GM18520 (cell line): ENCODE results near the gene PLAC9.

ENCODE experiments used
- ATAC-seq: cut with Tn5 transposase; IDR thresholded peaks from one replicate; pipeline ENCODE4 v1.9.1; 2021; ENCODE audit not compliant: unreplicated experiment

The PLAC9 gene

DNA sequence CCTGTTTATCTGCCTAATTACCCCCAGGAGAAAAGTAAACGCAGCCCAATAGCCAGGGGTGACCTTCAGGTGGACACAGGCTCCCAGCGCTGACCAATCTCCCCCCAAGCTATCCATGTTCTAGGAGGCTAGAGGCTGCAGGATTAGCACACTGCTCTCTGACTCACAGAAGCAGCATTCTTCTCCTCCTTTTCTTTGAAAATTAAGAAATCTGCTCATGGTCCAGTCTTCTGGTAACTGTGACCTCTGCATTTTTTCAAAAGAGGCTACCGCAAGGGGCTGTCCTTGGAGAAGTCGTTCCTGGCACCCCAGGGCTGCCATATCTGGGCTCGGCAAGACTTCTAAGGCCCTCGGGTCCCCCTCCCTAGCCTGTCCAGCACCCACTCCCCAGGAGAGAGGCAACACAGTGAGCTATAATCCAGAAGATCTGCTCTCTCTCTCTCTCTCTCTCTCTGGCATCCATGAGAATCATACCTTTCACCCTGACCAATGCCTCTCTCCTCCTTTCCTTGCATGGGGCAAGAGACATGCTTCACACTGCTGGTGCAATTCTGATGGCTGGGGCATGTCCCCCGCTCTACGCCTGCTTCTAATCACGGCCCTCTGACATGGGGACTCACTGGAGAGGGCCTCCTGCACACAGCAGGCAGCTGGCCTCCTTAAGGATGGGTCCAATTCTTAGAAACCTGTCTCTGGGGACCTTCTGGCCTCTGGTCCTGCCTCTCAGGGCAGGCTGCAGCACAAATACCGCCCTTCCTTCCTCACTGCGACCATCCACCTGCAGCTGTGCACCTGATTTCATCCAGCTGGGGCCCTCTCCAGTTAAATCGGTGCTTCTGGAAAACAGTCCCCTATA lies 45.5 kb downstream of the PLAC9 start:
- no peak for ATAC-seq

DNA sequence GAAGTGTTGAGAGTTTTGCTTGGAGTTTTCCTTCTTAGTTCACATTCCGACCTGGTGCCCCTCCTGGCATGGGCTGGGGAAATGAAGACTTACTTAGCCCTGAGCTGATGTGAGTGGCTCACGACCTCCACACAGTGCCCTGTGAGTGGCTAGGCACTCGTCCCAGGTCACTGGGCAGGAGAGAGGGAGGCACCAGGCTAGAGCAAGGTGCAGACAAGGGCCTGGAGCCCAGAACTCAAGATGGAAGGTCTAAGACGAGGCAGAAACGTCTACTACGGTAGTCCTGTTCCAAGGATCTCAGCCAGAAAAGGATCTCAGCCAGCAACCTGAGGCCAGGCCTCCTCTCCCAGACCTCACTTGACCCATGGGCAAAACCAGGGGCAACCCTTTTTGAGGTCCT lies 50.5 kb downstream of the PLAC9 start:
- no peak for ATAC-seq

DNA sequence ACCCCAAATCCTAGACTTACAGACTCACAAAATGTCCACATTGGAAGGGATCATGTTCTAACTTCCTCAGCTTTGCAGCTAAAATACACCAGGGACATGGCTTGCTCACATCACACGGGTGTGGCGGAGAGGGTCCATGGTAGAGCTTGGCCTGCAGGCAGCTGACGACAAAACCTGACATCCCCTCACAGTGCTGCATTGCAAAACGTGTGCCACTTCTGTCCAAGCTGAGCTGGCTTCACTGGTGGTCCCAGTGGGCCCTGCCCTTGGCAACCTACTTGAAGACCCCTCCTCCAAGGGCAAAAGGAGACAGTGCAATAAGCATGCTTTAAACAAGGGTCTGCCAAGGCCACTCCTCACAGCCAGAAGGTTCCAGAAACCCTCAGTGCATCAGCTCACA lies 50.9 kb downstream of the PLAC9 start:
- no peak for ATAC-seq

DNA sequence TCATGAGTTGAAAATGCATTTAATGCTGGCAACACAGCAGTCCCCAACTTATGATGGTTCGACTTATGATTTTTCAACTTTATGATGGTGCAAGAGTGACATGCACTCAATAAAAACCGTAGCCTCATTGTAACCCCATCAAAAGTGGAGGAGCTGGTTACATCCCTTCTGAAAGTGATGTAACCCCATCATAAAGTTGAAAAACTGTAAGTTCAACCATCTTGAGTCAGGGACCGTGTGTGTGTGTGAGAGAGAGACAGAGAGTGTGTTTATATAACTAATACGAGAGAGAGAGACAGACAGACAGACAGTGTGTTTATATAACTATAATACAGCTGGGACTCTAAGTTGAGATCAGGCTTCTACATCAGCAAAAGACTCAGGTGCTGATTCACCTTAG lies 51.8 kb downstream of the PLAC9 start:
- ATAC-seq, result no peak

DNA sequence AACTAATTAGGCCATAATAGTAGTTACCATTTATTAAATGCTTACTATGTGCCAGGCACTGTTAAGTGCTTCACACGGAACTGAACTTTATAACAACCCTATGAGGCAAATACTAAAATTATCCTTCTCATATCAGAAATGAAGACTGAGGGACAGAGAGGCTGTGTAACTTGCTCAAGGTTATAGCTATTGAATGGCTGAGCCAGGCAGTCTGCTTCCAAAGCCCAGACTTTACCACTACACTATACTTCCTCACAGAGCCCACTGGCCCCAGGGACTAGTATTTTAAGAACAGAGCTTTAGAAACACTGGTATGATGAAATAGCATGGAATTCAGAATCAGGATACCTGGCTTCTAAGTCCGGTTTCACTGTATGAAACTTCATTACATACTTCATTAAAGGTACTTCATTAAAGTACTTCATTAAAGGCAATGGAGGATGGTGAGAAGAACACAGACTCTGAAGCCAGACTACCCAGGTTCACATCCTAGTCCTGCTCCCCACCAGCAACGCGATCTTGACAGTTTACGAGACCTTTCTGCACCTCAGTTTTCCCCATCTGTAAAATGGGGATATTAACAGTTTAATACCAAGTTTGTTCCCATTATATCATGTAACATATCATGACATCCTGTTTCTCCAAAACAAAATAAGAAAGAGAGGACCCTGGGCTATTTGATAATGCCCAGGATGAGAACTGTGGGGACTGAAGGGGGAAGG lies 53.2 kb downstream of the PLAC9 start:
- no peak for ATAC-seq

DNA sequence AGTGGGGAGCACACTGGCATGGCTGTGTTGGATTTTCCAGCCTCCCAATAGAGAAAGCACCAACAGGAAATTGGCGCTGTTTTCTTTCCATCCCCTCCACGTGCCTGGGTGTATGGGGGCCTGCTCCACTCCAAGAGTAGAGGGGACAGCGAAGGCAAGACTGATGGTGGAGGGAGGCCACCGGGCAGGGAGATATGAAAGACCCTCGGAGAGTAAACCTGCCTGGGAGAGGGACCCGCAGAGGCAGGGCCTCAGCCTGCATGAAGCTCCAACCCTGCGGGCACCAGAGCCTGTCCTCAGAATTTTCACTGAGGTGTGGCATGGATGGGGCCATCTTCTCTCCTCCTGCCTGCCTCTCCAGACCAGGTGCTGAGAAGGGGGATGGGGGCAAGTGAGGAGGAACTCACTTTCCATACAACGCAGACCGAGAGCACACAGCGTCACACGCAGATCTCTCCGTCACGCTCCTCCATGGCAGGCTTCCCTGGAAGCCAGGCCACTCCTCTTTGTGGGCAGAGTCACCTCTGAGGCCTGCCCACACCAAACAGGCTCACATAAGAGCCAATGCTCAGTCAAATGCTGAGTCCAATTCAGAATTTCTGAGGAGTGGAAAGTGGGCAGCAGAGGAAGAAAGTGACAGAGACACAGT lies 54.0 kb downstream of the PLAC9 start:
- ATAC-seq, result no peak

DNA sequence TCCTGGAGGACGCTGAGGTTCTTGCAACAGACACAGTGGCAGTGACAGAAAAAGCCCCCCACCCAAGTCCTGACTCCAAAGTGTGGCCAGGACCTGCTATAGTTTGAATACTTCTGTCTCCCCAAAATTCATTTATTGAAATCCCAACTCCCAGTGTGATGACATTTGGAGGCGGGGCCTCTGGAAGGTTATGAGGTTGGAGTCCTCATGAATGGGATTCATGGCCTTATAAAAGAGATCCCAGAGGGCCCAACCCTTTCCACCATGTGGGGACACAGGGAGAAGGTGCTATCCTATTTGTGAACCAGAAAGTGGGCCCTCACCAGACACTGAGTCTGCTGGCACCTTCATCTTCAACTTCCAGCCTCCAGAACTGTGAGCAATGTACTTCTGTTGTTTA lies 54.5 kb downstream of the PLAC9 start:
- no peak for ATAC-seq

DNA sequence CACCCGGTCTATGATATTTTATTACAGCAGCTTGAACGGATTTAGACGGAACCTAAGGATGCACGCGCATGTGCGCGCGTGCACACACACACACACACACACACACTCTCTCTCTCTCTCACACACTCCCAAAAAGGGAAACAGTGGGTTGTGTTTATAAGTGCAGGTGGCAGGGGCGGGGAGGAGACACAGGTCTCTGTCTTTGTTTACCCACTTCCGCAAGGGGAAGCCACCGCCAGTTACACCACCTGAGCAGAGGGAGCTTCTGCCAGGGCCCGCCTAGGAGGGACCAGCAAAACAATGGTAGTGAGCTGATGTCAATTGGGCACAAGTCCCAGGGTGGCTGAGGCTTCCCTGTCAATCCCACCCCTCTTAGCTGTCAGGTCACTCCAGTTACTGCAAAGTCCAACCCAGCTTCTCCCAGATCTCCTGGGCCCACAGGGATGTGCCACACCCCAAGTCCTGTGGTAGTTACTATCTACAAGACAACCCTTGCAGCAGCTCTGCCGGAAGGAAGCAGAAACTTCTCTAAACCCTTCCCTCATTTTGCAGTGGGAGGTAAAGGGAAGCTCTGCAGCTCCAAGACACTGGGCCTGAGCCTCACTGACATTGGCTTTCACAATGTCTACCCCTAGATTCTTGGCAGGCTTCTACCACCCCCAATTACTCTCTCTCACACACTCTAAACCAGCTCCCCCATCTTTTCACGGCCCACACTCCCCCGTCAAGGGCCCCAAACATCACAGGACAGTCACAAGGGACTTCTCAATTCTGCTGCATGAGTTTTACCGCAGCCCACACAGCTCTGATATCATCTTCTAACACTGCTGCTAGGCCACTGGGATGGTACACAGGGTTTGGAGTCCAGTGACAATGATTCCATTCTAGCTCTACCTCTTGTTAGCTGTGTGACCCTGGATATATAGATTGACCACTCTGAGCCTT lies 55.2 kb downstream of the PLAC9 start:
- peak; percentile 77 for ATAC-seq

DNA sequence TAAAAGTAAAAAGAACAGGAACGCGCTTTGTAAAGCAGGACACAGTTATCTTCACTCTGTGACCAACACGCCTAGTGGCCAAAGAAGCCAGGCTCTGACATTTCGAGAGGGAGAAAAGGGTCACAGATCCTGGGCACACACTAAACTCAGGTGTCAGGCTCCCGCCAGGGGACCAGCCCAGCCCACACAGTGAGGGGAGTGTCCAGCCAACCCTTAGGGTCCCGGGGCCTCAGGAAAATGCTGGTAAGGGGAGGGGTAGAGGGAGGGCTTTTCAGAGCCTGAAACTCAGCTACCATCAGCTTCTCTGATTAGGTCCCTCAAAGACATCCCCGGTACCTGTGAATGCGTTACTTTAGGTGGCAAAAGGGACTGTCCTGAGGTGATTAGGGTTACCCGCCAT lies 56.2 kb downstream of the PLAC9 start:
- no peak for ATAC-seq

DNA sequence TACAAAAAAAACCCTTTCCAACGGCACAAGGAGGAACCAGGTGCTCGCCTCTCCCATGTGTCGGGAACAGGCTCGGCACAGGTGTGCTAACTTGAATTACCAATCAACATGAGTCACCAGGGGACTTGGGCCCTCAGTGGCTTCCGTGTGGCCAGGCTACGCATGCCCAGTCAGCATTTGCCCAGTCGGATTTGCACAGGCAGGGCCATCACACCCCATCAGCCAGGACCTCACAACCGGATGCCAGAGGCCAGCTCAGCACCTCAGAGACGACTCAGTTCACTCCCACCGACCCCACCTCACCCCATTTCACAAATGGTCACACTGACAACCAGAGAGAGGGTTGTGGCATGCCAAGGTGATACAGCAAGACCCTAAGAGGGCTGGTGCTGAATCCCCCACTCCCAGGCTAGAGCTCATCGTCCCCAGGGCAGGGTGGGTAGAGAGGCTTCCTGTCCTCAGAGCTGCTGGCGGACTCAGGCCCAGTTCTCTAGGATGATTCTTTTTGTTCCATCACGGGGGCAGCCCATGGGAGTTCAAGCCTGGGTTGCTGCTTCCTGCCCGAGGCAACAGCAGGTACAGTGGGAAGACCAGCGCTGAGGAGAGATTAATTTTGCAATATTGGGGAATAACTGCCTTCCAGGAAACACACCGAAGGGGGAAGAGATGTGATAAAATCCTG lies 59.2 kb downstream of the PLAC9 start:
- ATAC-seq, result no peak

DNA sequence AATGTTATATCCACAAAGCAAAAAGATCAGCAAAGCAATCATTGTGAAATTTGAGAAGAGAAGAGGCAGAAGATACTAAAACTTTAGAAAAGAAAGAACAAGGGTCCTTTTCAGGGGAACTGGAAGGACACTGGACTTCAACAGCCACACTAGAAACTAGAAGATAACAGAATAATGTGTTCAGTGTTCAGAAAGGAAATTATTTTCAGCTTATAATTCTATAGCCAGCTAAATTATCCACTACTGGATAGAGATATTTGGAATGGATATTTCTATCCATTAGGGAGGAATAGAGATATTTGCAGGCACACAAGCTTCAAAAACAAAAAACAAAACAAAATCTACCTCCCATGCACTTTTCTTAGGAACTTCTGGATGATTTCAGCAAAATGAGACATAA lies 60.0 kb downstream of the PLAC9 start:
- ATAC-seq, result no peak

DNA sequence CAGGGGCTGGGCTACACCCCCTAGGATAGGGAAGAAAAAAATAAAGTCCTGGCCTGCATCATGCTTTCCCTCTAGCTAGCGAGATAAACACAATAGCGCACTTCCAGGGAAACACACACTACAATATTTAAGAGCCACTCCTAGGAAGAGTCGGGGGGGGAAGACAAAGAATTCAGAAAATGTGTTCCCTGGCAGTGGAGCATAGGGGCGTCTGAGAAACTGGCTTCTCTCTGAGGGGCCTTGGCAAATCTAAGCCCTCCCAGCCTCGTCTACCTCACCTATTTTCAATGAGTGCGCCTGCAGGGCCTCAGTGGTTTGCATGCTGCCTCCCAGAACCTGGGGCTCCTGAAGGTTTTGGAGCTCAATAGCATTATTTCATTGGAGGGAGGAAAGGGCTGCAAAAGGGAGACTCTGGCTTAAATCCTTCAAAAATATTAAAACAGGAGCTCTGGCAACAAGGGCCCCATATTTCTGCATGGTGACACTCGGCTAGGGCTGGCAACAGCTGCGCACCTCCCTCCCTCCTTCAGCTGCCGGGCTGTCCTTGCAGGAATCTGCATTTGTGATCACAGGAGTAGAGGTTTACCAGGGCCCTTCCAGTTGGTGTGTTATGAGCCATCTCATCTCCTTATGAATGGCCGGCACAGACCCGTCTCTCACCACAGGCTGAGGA lies 62.0 kb downstream of the PLAC9 start:
- no peak for ATAC-seq
